ENCODE data around the gene PTPRG.

Gene PTPRG

DNA sequence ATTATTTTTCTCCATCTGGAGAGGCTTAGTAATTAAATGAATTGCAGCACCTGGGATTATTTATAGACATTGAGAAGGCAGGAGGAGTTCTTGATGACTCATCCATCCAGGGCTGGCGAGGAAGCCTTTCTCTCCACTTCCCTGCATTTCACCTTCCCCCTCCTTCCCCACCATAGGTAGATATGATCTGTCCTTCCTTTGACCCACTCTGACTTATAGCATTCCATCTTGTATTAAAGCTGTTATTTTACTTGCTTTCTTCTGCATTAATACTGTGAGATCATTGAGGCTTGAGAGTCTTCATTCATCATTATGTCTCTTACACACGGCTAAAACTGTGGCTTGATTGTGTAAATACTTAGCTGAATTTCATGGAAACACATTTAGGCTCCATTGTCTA, 523.2 kb downstream of the PTPRG start:
- TF ChIP-seq, protein P1, sequence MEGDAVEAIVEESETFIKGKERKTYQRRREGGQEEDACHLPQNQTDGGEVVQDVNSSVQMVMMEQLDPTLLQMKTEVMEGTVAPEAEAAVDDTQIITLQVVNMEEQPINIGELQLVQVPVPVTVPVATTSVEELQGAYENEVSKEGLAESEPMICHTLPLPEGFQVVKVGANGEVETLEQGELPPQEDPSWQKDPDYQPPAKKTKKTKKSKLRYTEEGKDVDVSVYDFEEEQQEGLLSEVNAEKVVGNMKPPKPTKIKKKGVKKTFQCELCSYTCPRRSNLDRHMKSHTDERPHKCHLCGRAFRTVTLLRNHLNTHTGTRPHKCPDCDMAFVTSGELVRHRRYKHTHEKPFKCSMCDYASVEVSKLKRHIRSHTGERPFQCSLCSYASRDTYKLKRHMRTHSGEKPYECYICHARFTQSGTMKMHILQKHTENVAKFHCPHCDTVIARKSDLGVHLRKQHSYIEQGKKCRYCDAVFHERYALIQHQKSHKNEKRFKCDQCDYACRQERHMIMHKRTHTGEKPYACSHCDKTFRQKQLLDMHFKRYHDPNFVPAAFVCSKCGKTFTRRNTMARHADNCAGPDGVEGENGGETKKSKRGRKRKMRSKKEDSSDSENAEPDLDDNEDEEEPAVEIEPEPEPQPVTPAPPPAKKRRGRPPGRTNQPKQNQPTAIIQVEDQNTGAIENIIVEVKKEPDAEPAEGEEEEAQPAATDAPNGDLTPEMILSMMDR (IDR thresholded peaks at IDR 0.05; ENCODE audit: insufficient read depth, low read length, poor library complexity, severe bottlenecking) = no peak
- no peaks in the 10 kb centered on the region for H3K36me3 ChIP-seq (ENCODE audit: control insufficient read depth, insufficient read depth, low read length)
- DNase-seq (ENCODE audit: extremely low read depth, insufficient read length) = no peak
- H3K27me3 ChIP-seq (replicated peaks; ENCODE audit: control insufficient read depth, insufficient read depth, low read length) = no peaks in the 10 kb centered on the region
- no peak overlapping the region for H3K4me3 ChIP-seq (replicated peaks; ENCODE audit: low read depth, low read length)

DNA sequence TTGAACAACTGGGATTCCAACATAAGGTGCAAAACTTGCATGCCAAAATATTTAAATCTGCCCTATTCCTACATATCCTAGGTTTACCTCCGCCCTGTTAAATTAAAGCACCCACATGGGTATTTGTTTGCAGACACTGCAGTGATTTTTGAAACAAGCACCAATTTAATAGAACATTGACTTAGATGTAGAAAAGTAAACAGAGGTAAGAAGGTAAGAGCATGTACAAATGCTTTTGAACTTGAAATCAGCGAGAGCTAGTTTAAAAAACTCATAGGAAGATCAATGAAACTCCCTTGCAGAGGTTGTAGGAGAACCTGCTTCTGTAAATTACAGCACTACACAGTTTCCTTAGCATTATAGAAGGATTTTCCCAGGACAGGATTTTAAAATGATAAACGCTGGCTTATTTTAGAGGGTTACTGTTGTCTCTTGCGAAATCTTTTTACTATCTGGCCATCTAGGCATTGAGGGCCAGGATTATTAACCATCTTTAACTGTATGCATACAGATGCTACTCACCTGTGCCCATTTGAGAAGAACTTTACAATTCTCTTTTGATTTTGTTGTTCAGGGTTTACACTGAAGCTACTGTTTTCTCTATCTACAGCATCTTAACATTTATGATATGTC, 527.2 kb downstream of the PTPRG start:
- Histone ChIP-seq H3K36me3 (ENCODE audit: control insufficient read depth, insufficient read depth, low read length) (no peaks in the 10 kb centered on the region), H3K27me3 (replicated peaks; ENCODE audit: control insufficient read depth, insufficient read depth, low read length) (no peaks in the 10 kb centered on the region; the same call in 1 of the 2 replicates), H3K4me3 (replicated peaks; ENCODE audit: low read depth, low read length) (no peak overlapping the region)
- DNase-seq (ENCODE audit: extremely low read depth, insufficient read length) = no peak
- TF ChIP-seq, protein P1 (IDR thresholded peaks at IDR 0.05; ENCODE audit: insufficient read depth, low read length, poor library complexity, severe bottlenecking) = no peak

DNA sequence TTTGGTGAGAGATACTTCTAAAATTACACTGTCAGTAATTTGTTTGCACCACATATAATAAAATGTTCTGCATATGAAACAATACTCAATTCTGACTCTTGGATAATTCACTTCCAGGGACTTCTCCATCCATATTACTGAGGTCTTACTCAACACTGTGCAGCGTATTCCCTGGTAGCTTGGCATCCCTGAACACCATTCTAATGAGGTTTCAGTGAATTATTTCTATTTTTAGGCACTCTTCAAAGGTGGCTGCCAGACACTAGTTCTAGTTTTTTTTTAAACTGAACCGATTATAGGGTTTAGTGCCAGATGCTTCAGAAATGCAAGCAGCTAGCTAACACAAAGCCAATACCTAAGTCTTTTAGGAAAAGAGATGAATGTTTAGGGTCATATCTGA, 528.7 kb downstream of the PTPRG start:
- Histone ChIP-seq H3K4me3 (replicated peaks; ENCODE audit: low read depth, low read length) (no peak overlapping the region), H3K36me3 (ENCODE audit: control insufficient read depth, insufficient read depth, low read length) (no peaks in the 10 kb centered on the region), H3K27me3 (replicated peaks; ENCODE audit: control insufficient read depth, insufficient read depth, low read length) (no peaks in the 10 kb centered on the region; the same call in 1 of the 2 replicates)
- no peak for DNase-seq (ENCODE audit: extremely low read depth, insufficient read length)
- TF ChIP-seq, protein P1 (IDR thresholded peaks at IDR 0.05; ENCODE audit: insufficient read depth, low read length, poor library complexity, severe bottlenecking) = no peak

DNA sequence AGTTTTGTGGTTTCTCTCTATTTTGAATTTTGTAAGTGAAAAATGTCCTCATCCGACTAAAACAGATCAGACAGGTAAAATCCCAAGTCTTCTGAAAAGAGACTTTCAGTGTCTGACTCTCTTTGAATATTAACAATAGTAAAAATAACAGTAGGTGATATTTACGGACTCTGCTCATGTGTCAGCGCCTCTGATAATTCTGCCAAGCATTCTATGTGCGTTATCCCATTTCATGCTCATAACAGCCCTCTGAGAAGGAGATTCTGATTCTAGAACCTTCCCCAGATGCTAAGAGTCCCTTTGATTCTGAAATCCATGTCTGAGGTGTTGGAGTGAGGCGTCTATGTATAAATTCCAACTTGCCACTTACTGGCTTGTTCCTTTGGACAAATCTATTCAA, 529.1 kb downstream of the PTPRG start:
- H3K36me3 ChIP-seq (ENCODE audit: control insufficient read depth, insufficient read depth, low read length) = no peaks in the 10 kb centered on the region
- no peak overlapping the region for H3K4me3 ChIP-seq (replicated peaks; ENCODE audit: low read depth, low read length)
- no peak for DNase-seq (ENCODE audit: extremely low read depth, insufficient read length)
- TF ChIP-seq, protein P1 (IDR thresholded peaks at IDR 0.05; ENCODE audit: insufficient read depth, low read length, poor library complexity, severe bottlenecking) = no peak
- H3K27me3 ChIP-seq (replicated peaks; ENCODE audit: control insufficient read depth, insufficient read depth, low read length) = no peaks in the 10 kb centered on the region; the same call in none of the 2 replicates

DNA sequence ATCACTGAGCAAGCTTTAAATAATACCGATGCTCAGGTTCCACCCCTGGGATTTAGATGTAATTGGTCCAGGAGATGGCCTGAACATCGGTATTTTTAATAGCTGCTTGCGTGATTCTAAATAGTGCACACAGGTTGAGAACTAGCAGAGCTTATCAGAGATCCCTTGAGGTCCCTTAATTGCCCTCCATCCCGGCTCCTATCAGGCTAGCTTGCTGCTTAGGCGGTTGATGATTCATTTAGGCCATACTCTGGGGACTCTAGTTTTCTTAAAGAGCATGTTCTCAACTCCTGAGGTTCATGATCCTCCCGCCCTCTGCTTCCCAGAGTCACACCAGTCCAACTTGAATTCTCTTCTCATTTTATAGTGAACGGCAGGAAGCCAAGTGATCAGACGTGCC, 531.7 kb downstream of the PTPRG start:
- Histone ChIP-seq H3K27me3 (replicated peaks; ENCODE audit: control insufficient read depth, insufficient read depth, low read length) (no peaks in the 10 kb centered on the region; the same call in none of the 2 replicates), H3K4me3 (replicated peaks; ENCODE audit: low read depth, low read length) (no peak overlapping the region), H3K36me3 (ENCODE audit: control insufficient read depth, insufficient read depth, low read length) (no peaks in the 10 kb centered on the region)
- DNase-seq (ENCODE audit: extremely low read depth, insufficient read length) = no peak
- TF ChIP-seq, protein P1 (IDR thresholded peaks at IDR 0.05; ENCODE audit: insufficient read depth, low read length, poor library complexity, severe bottlenecking) = no peak

DNA sequence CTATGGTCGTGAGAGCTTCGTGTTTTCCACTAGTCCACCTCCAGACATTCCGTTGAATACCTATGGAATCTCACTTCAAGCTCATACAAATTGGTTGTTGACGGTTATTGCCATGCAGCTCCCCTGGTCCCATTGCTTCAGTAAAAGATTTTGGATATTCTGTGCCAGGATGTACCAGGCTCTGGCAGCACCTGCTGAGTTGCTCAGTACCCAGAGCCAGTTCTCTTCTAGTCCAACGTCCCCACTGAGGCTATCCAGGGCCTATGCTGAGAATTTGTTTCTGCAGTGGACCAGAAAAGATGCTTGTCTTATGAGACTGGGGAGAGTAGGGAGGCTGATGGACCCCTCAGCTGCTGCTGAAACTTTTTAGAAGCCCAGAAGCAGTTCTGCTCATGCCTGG, 533.1 kb downstream of the PTPRG start:
- Histone ChIP-seq H3K4me3 (replicated peaks; ENCODE audit: low read depth, low read length) (no peak overlapping the region), H3K27me3 (replicated peaks; ENCODE audit: control insufficient read depth, insufficient read depth, low read length) (no peaks in the 10 kb centered on the region; the same call in none of the 2 replicates), H3K36me3 (ENCODE audit: control insufficient read depth, insufficient read depth, low read length) (no peaks in the 10 kb centered on the region)
- TF ChIP-seq, protein P1 (IDR thresholded peaks at IDR 0.05; ENCODE audit: insufficient read depth, low read length, poor library complexity, severe bottlenecking) = no peak
- DNase-seq (ENCODE audit: extremely low read depth, insufficient read length) = no peak
